HUDEP-2 (cell line): ENCODE results near the gene SFSWAP.
"Not testable (repeated sequence)": the region's sequence is repeated elsewhere in the genome, so short reads cannot be mapped to it uniquely, and the experiment has no call there.

Experiments
- DNase-seq, 76 experiments: peaks; one replicate each; lab custom pipeline; 2025; ENCODE audit not compliant: unreplicated experiment in 76 of 76; lab: John Stamatoyannopoulos, UW

The SFSWAP gene

GRCh38 chr12:131756441-131756840, 45.6 kb downstream of the SFSWAP start:
- no peak for DNase-seq

DNA sequence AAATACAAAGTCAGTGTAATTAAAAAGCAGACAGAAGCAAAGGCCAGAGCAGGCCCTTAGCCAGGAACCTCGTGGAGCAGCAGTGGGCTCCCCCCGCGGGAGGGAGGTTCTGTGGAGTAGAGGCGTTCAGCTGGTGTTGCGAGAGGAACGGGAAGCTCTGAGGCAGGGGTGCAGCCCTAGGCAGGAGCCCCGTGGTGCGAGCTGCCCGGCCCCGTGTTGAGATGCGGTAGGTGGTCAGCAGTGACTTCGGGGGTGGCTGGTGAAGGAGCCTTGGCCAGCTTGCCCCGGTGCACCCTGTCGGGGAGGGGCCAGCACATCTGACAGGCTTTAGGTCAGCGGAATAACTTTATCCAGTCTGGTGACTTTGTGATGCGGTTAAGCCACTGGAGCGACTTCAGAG, 46.2 kb downstream of the SFSWAP start:
- no peak for DNase-seq

GRCh38 chr12:131758016-131758739, 47.3 kb downstream of the SFSWAP start:
- DNase-seq, result no peak

DNA sequence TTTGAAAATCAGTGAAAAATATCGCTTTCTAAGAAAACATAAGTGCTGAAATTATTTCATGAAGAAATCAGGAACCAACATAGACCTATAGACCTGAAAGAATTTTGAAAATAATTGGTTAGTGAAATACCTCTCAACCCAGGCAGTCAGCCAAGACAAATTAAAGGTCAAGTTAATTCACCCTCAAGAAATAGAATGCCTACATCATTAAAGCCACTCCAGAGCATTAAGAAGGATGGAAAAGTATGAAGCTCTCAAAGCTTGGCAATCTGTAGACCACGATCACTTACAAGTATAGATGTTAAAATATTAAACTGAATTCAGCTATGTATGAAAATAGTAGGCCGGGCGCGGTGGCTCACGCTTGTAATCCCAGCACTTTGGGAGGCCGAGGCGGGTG, 48.3 kb downstream of the SFSWAP start:
- no peak for DNase-seq

DNA sequence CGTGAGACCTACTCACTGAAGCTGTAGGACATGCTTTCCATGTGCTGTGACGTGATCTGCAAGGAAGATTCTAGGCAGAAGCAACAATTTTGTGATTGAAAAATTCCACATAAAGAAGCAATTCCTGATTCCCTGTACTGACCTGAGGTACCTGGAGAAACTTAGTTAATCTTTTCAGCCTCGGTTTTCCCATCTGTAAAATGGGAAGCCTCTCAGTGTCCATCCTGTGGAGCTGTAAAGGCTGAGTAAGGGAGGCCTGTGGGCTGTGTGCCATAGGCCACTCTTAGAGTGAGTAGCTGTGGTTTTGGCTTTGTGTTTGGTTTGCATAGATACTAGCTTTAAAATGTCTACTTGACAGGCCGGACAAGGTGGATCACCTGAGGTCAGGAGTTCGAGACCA, 50.7 kb downstream of the SFSWAP start:
- no peak for DNase-seq

DNA sequence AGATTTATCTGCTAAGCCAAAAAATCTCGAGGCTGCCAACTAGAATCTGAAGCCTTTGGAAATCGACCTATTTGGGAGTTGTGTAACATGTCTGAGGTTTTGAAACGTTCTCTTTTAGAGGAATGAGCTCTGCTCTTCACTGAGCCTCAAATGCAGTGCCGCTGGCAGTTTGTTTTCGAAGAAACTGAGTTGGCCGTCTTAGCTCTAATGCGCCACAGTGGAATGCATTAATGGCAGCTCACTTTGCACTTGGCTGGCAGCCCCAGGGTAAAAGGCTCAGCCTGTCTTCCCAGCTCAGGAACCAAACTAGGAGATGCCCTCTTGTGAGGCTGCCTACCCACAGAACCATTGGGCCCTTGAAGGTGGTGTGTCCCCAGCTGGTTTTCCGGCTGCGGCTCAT, 53.8 kb downstream of the SFSWAP start:
- no peak for DNase-seq

- no peak for DNase-seq
Measured at GRCh38 chr12:131765961-131766360, 55.1 kb downstream of the SFSWAP start.

- DNase-seq, result no peak
Measured at GRCh38 chr12:131766382-131767107, 55.7 kb downstream of the SFSWAP start.

- no peak for DNase-seq
Measured at GRCh38 chr12:131770120-131770519, 59.2 kb downstream of the SFSWAP start.

GRCh38 chr12:131771965-131772364, 61.1 kb downstream of the SFSWAP start:
- DNase-seq, result no peak

DNA sequence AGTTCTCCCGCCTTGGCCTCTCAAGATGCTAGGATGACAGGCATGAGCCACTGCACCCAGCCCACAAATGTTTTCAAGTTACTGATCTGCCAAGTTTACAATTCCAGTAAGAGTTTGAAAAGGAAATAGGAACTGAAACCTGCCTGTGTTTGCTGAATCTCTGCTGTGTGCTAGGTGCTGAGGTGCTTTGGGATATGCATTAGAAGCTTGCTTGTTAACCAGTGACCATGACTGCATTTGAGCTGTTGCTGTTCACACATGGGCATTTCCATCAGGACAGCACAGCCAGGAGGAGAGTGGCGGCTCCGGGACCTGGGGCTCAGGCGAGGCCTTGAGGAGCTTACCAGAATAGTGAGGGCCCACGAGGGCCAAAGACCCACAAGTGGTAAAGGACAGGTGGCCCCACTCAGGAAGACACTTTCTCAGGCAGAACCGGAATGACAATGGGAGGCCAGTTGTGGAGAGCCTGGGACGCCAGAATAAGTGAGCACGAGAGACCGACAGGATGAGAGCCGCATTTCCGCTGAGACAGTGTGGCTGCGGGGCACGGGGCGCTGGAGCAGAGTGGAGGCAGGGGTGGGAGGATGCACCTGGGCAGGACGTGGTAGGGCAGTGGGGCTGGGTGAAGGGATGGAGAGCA, 62.8 kb downstream of the SFSWAP start:
- no peak for DNase-seq

DNA sequence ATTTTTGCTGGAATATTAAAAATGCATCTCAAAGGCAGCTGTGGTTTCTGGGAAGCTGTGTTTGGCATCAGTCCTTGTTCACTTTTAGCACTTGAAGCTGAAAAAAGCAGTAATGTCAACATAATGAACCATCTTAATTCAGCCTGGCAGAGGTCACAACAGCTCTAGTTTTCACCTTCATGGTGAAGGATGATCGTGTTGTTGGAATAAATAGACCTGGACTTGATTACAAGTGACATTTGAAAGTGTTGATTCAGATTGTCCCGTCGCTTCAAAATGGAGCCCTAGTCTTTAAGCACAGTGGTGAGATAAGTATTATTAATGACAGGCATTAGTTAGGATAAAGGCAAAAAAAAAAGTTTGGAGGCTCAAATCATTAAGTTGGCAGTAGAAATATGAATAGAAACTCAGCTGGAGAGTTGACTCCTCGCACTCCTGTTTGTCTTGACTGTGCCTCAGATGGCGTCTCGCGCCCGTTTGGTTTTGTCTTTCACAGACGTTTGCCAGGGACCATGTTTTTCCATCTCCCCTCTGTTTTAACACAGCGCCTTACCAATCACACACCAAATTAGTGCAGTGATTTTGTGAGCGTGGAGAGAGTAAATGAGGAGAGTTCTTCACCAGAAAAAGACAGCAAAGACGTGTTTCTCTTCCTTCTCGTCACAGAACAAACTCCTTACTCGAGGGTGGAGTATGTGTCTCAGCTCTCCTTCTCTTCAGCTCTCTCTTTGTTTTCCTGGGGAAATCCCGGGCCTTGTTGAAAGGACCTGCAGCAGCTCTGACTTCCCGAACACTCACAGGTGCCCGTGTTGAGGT, 63.9 kb downstream of the SFSWAP start:
- DNase-seq, result no peak

DNA sequence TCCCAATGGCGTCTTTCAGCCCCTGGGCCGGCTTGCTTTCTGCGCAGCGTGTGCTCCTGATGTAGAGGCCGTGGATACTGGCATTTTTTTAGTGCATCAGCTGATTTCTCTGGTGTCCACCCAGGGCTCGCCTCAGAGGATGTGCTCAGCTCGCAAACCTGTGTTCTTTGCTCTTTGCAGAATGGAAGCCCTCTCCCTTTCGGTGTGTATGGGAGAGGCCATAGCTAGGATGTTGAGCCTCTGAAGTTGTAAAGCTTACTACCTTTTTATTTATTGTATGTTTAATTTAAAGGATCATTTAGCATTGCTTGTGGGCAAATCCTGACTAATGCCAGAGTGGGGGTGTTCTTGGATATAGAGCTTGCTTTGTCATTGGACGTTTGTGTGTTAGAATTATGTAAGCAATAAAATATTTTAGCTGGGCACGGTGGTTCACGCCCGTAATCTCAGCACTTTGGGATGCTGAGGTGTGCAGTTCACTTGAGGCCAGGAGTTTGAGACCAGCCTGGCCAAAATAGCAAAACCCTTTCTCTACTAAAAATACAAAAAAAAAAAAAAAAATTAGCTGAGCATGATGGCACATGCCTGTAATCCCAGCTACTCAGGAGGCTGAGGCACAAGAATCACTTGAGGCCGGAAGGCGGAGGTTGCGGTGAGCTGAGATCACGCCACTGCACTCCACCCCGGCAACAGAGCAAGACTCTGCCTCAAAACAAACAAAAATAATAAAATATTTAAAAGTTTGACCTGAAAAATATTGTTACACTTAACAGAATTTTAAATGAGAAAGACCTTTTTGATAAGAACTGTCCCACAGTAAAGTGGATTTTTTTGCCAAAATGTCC, 64.7 kb downstream of the SFSWAP start:
- DNase-seq, result no peak

- no peak for DNase-seq
Measured at GRCh38 chr12:131776237-131776889, 65.5 kb downstream of the SFSWAP start.

- DNase-seq, result not testable (repeated sequence)
Measured at GRCh38 chr12:131777269-131777668, 66.4 kb downstream of the SFSWAP start.

DNA sequence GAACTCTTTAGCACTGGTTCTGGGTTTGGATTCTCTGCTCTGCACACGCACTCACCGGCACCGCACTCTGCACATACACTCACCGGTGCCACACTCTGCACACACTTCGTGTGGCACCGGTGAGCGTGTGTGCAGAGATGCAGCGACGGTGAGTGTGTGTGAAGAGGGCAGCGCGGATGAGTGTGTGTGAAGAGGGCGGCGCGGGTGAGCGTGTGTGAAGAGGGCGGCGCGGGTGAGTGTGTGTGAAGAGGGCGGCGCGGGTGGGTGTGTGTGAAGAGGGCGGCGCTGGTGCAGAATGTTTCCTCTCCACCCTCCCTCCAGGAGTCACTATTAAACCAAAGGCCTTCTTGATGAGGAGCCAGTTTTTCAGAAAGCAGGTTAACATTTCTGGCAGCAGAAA, 68.1 kb downstream of the SFSWAP start:
- DNase-seq, result no peak

GRCh38 chr12:131782061-131782460, 71.2 kb downstream of the SFSWAP start:
- DNase-seq, result no peak

DNA sequence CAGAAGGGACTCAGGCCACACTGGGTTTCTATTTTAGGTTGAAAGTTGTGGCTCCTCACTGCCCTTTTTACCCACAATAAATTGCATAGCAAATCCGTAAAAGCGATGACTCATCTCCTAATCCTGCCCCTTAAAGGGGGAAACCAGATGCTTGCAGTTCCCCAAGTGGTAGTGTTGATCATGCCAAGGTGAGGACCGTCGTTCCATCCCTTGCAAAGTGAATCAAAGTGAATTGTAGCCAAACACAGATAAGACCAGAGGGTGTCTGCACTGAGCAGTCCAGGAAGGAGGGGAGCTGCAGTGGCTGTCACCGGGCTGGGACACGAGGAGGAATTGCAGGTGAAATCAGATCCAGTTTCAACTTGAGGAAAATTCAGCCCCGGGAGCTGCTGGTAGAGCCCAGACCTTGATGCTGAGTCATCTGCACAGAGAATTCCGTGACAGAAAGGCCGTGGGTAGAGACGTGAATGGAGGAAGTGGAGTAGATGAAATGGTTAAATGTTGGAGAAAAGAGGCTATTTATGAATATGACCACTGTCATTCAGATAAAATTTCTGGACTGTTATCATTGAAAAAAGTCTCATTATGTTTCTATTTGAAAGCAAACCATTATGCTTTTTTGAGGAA, 73.1 kb downstream of the SFSWAP start:
- DNase-seq, result no peak
